A549 (cell line): Measurements from ENCODE around the gene LARGE1. TPM values are rescaled to one million over a fixed set of nuclear protein-coding genes. Genes with fewer than 3 reads are reported as not detected.
A peak's percentile ranks its signal among the peaks of the same experiment; 100 is the strongest.

ENCODE experiments used
- ATAC-seq, 2 experiments: fragments of 200-7000 bp in 1 of 2; fragments of >200 bp in 1 of 2; cut with Nextera tagmentation in 1 of 2; cut with Tn5 transposase in 1 of 2; 3 replicates each; pipeline versions ENCODE4 v1.8.0 to v1.9.1; 2018 to 2020; ENCODE audit warnings: mild to moderate bottlenecking in 1 of 2, moderate library complexity in 1 of 2
- CTCF ChIA-PET: fragments of 300-600 bp; sonication (Branson Sonifier 250); formaldehyde crosslinking; extraction: SDS; loops from one replicate; lab custom pipeline; 2021; ENCODE audit warnings: antibody characterized with exemption, inconsistent platforms; lab: Yijun Ruan, JAX
- POLR2A ChIA-PET: fragments of 350-600 bp; formaldehyde crosslinking; extraction: SDS; loops from one replicate; lab custom pipeline; 2021; ENCODE audit warnings: antibody characterized with exemption, inconsistent platforms; lab: Yijun Ruan, JAX
- DNase-seq, 2 experiments: peaks; one replicate each; pipeline versions ENCODE4 v3.0.0 to v3.0.0-alpha.2; 2011 to 2016; ENCODE audit warnings: low read depth in 1 of 2, low spot score in 1 of 2
- FAIRE-seq: peaks from 2 replicates; lab custom pipeline; 2011; peaks lifted over from hg19 to GRCh38; lab: Jason Lieb, UNC
- H3K27ac ChIP-seq, 2 experiments: fragments of >200 bp; sonication (Bioruptor Twin); formaldehyde crosslinking; 3 replicates each; pipeline ENCODE4 v1.5.1; 2016 to 2017
- H3K4me1 ChIP-seq: fragments of >200 bp; sonication (Bioruptor Twin); formaldehyde crosslinking; 3 replicates; pipeline ENCODE4 v1.6.1; 2016
- H3K4me2 ChIP-seq: fragments of >200 bp; sonication (Bioruptor Twin); formaldehyde crosslinking; 3 replicates; pipeline ENCODE4 v1.6.1; 2016
- H3K4me3 ChIP-seq: fragments of >200 bp; sonication (Bioruptor Twin); formaldehyde crosslinking; 3 replicates; pipeline ENCODE4 v1.5.1; 2016
- H3K9me3 ChIP-seq: fragments of >200 bp; sonication (Bioruptor Twin); formaldehyde crosslinking; 3 replicates; pipeline ENCODE4 v1.6.1; 2016
- CHD2 ChIP-seq: fragments of 150-350 bp; IDR thresholded peaks from 2 replicates; pipeline ENCODE4 v1.6.1; 2014; ENCODE audit warnings: low read length; ENCODE audit not compliant: partially characterized antibody
- CHD4 ChIP-seq: fragments of 200-600 bp; sonication (generic); IDR thresholded peaks from 2 replicates; pipeline ENCODE4 v1.6.1; 2016; ENCODE audit warnings: antibody characterized with exemption, mild to moderate bottlenecking, borderline replicate concordance
- EHF ChIP-seq: fragments of 250-450 bp; sonication (Bioruptor Pico); IDR thresholded peaks from 2 replicates; pipeline ENCODE4 v1.5.0; 2020; ENCODE audit warnings: mild to moderate bottlenecking
- EHMT2 ChIP-seq: fragments of 200-600 bp; sonication (generic); IDR thresholded peaks from 2 replicates; pipeline ENCODE4 v1.6.1; 2016; ENCODE audit warnings: antibody characterized with exemption, low read depth, mild to moderate bottlenecking, moderate library complexity
- EP300 ChIP-seq, 2 experiments: fragments of >200 bp; sonication (Bioruptor Twin); formaldehyde crosslinking; IDR thresholded peaks; 2 replicates in 1 of 2; 3 replicates in 1 of 2; pipeline ENCODE4 v1.6.1; 2016 to 2017
- ESRRA ChIP-seq: fragments of 150-350 bp; IDR thresholded peaks from 2 replicates; pipeline ENCODE4 v1.6.1; 2014; ENCODE audit warnings: mild to moderate bottlenecking, low read length, borderline replicate concordance
- HDAC2 ChIP-seq: fragments of 200-600 bp; sonication (generic); IDR thresholded peaks from 2 replicates; pipeline ENCODE4 v1.6.1; 2016
- HEYL ChIP-seq: fragments of 250-450 bp; sonication (Bioruptor Pico); IDR thresholded peaks from 2 replicates; pipeline ENCODE4 v1.8.0; 2021; ENCODE audit warnings: mild to moderate bottlenecking, moderate library complexity
- HOXB5 ChIP-seq: fragments of 250-450 bp; sonication (Bioruptor Pico); IDR thresholded peaks from 2 replicates; pipeline ENCODE4 v1.5.0; 2020; ENCODE audit warnings: mild to moderate bottlenecking, moderate library complexity
- JUN ChIP-seq, 2 experiments: fragments of >200 bp; sonication (Bioruptor Twin); formaldehyde crosslinking; IDR thresholded peaks; 2 replicates in 1 of 2; 3 replicates in 1 of 2; pipeline ENCODE4 v1.6.1; 2016 to 2017
- KDM1A ChIP-seq: fragments of 200-600 bp; sonication (generic); IDR thresholded peaks from 2 replicates; pipeline ENCODE4 v1.6.1; 2016; ENCODE audit warnings: low read depth, mild to moderate bottlenecking
- KDM5A ChIP-seq: fragments of 200-600 bp; sonication (generic); IDR thresholded peaks from 2 replicates; pipeline ENCODE4 v1.6.1; 2016; ENCODE audit warnings: antibody characterized with exemption, mild to moderate bottlenecking
- MAFK ChIP-seq: fragments of 450-650 bp; IDR thresholded peaks from 2 replicates; pipeline ENCODE4 v1.6.1; 2014; ENCODE audit not compliant: partially characterized antibody
- PHF8 ChIP-seq: fragments of 200-600 bp; sonication (generic); IDR thresholded peaks from 2 replicates; pipeline ENCODE4 v1.6.1; 2016; ENCODE audit warnings: low read depth, mild to moderate bottlenecking, antibody characterized with exemption, moderate library complexity, borderline replicate concordance
- POLR2A ChIP-seq: IDR thresholded peaks from 2 replicates; pipeline ENCODE4 v1.6.1; 2012; ENCODE audit warnings: mild to moderate bottlenecking, low read length
- RCOR1 ChIP-seq: fragments of 150-350 bp; IDR thresholded peaks from 2 replicates; pipeline ENCODE4 v1.6.1; 2014; ENCODE audit warnings: antibody characterized with exemption, low read length, low read depth
- REST ChIP-seq: fragments of 200-600 bp; sonication (generic); IDR thresholded peaks from 2 replicates; pipeline ENCODE4 v1.6.1; 2016; ENCODE audit warnings: antibody characterized with exemption, mild to moderate bottlenecking, moderate library complexity
- SMC3 ChIP-seq: fragments of >200 bp; sonication (Bioruptor Twin); formaldehyde crosslinking; IDR thresholded peaks from 3 replicates; pipeline ENCODE4 v1.6.1; 2018; ENCODE audit warnings: inconsistent platforms
- TP53 ChIP-seq: fragments of 250-450 bp; sonication (Bioruptor Pico); IDR thresholded peaks from 2 replicates; pipeline ENCODE4 v1.5.0; 2021; ENCODE audit warnings: mild to moderate bottlenecking, moderate library complexity
- ZFP36 ChIP-seq: fragments of 450-650 bp; IDR thresholded peaks from 2 replicates; pipeline ENCODE4 v1.6.1; 2014; ENCODE audit warnings: borderline replicate concordance; ENCODE audit not compliant: partially characterized antibody
- ZNF302 ChIP-seq: fragments of 250-450 bp; sonication (Bioruptor Pico); IDR thresholded peaks from 2 replicates; pipeline ENCODE4 v1.9.0; 2021; ENCODE audit warnings: inconsistent platforms, mild to moderate bottlenecking, moderate library complexity
- WGBS: methylation state at CpG from one replicate; pipeline ENCODE4 v1.1.6; 2017; ENCODE audit errors: missing lambda C conversion rate; 5-methylcytosine and 5-hydroxymethylcytosine counted together
- polyA plus RNA-seq, 4 experiments: library from polyadenylated mRNA; depleted of rRNA in 3 of 4; stranded (reverse); fragments of >200 nt; fragmentation: RNase III in 1 of 4; extraction: RNeasy Plus Mini Kit Qiagen cat#74134 plus additional on column Dnase treatment in 1 of 4; gene quantifications; 2 replicates in 3 of 4; 3 replicates in 1 of 4; pipeline ENCODE4 v1.2.3, GENCODE V29; 2011 to 2017
- TF ChIP-seq, protein P1 (sequence below): fragments of 250-450 bp; sonication (Bioruptor Pico); IDR thresholded peaks from 2 replicates; pipeline ENCODE4 v1.5.0; 2021; ENCODE audit warnings: mild to moderate bottlenecking, moderate library complexity, borderline replicate concordance
- TF ChIP-seq, protein P2 (sequence below): fragments of 250-450 bp; sonication (Bioruptor Pico); IDR thresholded peaks from 2 replicates; pipeline ENCODE4 v1.5.0; 2020; ENCODE audit warnings: low read depth, mild to moderate bottlenecking, moderate library complexity
- TF ChIP-seq, protein P3 (sequence below): IDR thresholded peaks from 2 replicates; pipeline ENCODE4 v1.6.1; 2012; ENCODE audit warnings: low read depth, borderline replicate concordance
- TF ChIP-seq, protein P4 (sequence below): IDR thresholded peaks from 2 replicates; pipeline ENCODE4 v1.6.1; 2012

Gene LARGE1
- polyA plus RNA-seq, 2 of the 4 experiments (the other 2 are of a cell fraction): 2.7 to 5.8 TPM

GRCh38 chr22:33331017-33331416 lies 589.3 kb downstream of the LARGE1 start:
- ChIA-PET CTCF (no interaction called here), POLR2A (no interaction called here)
- H3K27ac ChIP-seq: peak overlapping the region in 1 of 2 experiments; percentile 76; a peak in 3 of 6 replicates
- DNase-seq (no peak), FAIRE-seq (no peak), ATAC-seq (no peak)
- WGBS: 68% methylated on average over 1 of the region's 1 CpG
- peaks cover 50% of the 10 kb centered on the region for H3K4me1 ChIP-seq
- no peak overlapping the region for H3K4me2 ChIP-seq
- no peak overlapping the region for H3K4me3 ChIP-seq
- no peaks in the 10 kb centered on the region for H3K9me3 ChIP-seq
- peak; percentile 82; the same call in 1 of the 2 replicates for TF ChIP-seq KDM1A
- TF ChIP-seq PHF8: no peak
- TF ChIP-seq RCOR1: no peak
- TF ChIP-seq ZNF302 (CRISPR knock-in tag): no peak
- TF ChIP-seq HDAC2: 0 out of 2 replicates have a peak, but pooled peaks have one; percentile 27
- TF ChIP-seq, protein P1, sequence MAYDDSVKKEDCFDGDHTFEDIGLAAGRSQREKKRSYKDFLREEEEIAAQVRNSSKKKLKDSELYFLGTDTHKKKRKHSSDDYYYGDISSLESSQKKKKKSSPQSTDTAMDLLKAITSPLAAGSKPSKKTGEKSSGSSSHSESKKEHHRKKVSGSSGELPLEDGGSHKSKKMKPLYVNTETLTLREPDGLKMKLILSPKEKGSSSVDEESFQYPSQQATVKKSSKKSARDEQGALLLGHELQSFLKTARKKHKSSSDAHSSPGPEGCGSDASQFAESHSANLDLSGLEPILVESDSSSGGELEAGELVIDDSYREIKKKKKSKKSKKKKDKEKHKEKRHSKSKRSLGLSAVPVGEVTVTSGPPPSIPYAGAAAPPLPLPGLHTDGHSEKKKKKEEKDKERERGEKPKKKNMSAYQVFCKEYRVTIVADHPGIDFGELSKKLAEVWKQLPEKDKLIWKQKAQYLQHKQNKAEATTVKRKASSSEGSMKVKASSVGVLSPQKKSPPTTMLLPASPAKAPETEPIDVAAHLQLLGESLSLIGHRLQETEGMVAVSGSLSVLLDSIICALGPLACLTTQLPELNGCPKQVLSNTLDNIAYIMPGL (CRISPR knock-in tag): no peak

DNA sequence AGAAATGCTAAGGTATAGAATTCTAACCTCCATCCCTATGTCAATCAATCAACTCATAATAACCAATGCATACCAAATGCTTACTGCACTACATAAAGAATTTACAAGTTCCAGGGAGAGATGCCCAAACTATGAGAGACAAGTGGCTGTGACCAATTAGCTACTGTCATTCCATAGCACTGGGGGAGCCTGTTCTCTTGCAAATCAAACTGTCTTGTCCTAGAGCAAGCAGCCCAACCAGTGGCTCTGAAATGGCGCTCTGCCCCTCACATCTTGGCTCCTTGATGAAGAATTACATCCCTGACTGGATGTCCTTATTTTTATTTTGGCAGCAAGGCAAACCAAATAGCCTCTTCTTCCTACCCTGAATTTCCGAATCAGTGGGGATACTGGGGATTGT lies 589.7 kb downstream of the LARGE1 start:
- no peak for DNase-seq
- POLR2A ChIA-PET: no interaction called here
- WGBS: 91% methylated on average over 2 of the region's 2 CpGs
- TF ChIP-seq EP300 (IDR thresholded peaks at IDR 0.05) (no peak), MAFK (no peak), HEYL (no peak), JUN (IDR thresholded peaks at IDR 0.05) (no peak), ZFP36 (no peak), EHMT2 (no peak), ZNF302 (CRISPR knock-in tag) (no peak), SMC3 (no peak), TP53 (CRISPR knock-in tag) (no peak), HOXB5 (no peak), CHD4 (no peak), CHD2 (no peak), ESRRA (no peak)
- TF ChIP-seq, protein P2, sequence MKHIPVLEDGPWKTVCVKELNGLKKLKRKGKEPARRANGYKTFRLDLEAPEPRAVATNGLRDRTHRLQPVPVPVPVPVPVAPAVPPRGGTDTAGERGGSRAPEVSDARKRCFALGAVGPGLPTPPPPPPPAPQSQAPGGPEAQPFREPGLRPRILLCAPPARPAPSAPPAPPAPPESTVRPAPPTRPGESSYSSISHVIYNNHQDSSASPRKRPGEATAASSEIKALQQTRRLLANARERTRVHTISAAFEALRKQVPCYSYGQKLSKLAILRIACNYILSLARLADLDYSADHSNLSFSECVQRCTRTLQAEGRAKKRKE (CRISPR knock-in tag): no peak
- TF ChIP-seq, protein P3, sequence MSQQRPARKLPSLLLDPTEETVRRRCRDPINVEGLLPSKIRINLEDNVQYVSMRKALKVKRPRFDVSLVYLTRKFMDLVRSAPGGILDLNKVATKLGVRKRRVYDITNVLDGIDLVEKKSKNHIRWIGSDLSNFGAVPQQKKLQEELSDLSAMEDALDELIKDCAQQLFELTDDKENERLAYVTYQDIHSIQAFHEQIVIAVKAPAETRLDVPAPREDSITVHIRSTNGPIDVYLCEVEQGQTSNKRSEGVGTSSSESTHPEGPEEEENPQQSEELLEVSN: no peak
- TF ChIP-seq, all 56 proteins: peak for 0
- Histone ChIP-seq H3K4me3 (no peak overlapping the region), H3K4me2 (no peak overlapping the region), H3K27ac (peak overlapping the region in 1 of 2 experiments; percentile 76; a peak in 3 of 6 replicates), H3K9me3 (no peaks in the 10 kb centered on the region), H3K4me1 (peaks cover 45% of the 10 kb centered on the region)
- CTCF ChIA-PET: no interaction called here
- ATAC-seq (no peak), FAIRE-seq (no peak)

DNA sequence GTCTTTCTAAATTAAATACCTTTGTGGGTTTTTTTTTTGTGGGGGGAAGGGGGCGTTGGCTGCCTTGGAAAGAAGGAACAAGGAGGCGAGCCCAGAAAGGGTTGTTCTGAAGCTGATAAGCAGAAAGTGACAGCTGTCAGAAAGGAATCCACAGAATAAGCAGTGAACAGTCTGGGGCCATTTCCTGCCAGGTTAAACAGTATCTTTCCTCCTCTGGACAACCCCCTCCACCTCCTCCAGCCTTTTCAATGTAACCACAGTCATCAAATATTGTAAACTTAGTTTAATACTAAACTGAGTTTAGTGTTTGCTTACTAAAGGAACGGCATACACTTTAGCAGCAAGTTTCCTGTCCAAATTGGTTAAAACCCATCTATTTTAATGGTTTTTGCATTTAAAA lies 590.9 kb downstream of the LARGE1 start:
- ATAC-seq (peak; percentile 43 to 72; a peak in 3 of 6 replicates), FAIRE-seq (no peak)
- peaks cover 33% of the 10 kb centered on the region for H3K4me1 ChIP-seq
- no peaks in the 10 kb centered on the region for H3K9me3 ChIP-seq
- TF ChIP-seq RCOR1 (no peak), EHF (CRISPR knock-in tag) (no peak), REST (no peak), KDM5A (no peak), EP300 (IDR thresholded peaks at IDR 0.05) (no peak), POLR2A (no peak)
- TF ChIP-seq, protein P4, sequence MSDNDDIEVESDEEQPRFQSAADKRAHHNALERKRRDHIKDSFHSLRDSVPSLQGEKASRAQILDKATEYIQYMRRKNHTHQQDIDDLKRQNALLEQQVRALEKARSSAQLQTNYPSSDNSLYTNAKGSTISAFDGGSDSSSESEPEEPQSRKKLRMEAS: no peak
- TF ChIP-seq, all 56 proteins: peak for 0
- 4% methylated on average over 3 of the region's 3 CpGs for WGBS
- peak overlapping the region; percentile 27 for H3K4me2 ChIP-seq
- ChIA-PET CTCF (interaction anchor here (0.8 to 1.0 kb wide), 2 partner anchors 109 to 113 kb away, joined by 3 read pairs; no protein-coding TSS in a partner anchor), POLR2A (interaction anchor here (0.9 kb wide), 1 partner anchor 109 kb away, joined by 3 read pairs; no protein-coding TSS in a partner anchor)
- H3K4me3 ChIP-seq: no peak overlapping the region
- peak overlapping the region; percentile 54 to 76; a peak in 5 of 6 replicates for H3K27ac ChIP-seq
- DNase-seq: peak in 1 of 2 experiments; percentile 55
